ENCODE measurements around the gene GLIS1. TPM values are rescaled to one million over a fixed set of nuclear protein-coding genes. Genes with fewer than 3 reads are reported as not detected.

The GLIS1 gene
- total and polyA plus RNA-seq, 2 experiments from 2014 or later: 0.77 to 0.95 TPM

DNA sequence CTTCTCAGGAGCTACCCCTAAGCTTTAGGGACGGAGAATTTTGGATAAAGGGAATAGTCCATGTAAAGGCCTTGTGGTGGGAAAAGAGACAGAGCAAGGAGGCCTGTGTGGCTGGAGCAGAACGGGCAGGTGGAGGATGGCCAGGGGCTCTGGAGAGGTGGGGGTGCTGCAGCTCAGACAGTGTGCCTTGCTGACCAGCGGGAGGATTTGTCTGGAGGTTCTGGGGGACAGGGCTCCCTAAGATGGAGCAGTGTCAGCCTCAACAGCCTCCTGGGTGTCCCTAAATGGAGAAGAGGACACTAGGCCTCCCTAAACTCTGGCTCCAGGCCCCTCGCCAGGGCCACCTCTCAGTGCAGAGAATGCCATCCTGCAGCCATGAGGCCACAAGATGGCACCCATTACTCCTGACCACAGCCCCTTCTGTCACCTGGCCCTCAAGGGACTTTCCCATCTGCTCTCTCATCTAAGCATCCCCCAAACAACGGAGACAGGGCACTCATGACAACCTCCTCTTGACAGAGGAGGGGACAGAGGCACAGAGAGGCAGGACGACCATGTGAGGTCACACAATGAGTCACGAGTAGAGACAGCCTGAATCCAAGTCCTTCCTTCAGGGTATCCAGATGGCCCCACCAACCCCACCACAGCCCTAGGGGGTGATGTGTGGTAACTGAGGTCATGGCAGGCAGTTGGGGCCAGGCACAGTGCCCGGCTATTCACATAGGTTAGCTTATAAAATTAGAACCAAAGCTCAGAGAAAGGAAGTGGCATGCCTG lies 185.0 kb downstream of the GLIS1 start:
- Histone ChIP-seq H3K9me3 (ENCODE audit: low read depth) (no peaks in the 10 kb centered on the region), H3K27ac (no peak overlapping the region), H3K36me3 (no peaks in the 10 kb centered on the region), H3K27me3 (peaks cover 26% of the 10 kb centered on the region), H3K4me3 (no peak overlapping the region), H3K4me1 (ENCODE audit: low read depth) (peaks cover 9% of the 10 kb centered on the region)
- TF ChIP-seq, protein P1, sequence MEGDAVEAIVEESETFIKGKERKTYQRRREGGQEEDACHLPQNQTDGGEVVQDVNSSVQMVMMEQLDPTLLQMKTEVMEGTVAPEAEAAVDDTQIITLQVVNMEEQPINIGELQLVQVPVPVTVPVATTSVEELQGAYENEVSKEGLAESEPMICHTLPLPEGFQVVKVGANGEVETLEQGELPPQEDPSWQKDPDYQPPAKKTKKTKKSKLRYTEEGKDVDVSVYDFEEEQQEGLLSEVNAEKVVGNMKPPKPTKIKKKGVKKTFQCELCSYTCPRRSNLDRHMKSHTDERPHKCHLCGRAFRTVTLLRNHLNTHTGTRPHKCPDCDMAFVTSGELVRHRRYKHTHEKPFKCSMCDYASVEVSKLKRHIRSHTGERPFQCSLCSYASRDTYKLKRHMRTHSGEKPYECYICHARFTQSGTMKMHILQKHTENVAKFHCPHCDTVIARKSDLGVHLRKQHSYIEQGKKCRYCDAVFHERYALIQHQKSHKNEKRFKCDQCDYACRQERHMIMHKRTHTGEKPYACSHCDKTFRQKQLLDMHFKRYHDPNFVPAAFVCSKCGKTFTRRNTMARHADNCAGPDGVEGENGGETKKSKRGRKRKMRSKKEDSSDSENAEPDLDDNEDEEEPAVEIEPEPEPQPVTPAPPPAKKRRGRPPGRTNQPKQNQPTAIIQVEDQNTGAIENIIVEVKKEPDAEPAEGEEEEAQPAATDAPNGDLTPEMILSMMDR (IDR thresholded peaks at IDR 0.05; ENCODE audit: low read depth, low read length): no peak
- DNase-seq (ENCODE audit: low read depth in 1 of 2, low spot score in 1 of 2): no peak

GRCh38 chr1:53552981-53553733 lies 185.8 kb downstream of the GLIS1 start:
- DNase-seq (ENCODE audit: low read depth in 1 of 2, low spot score in 1 of 2): no peak
- TF ChIP-seq, protein P1 (IDR thresholded peaks at IDR 0.05; ENCODE audit: low read depth, low read length): no peak
- Histone ChIP-seq H3K4me3 (no peak overlapping the region), H3K4me1 (ENCODE audit: low read depth) (peaks cover 11% of the 10 kb centered on the region), H3K27me3 (peaks cover 26% of the 10 kb centered on the region), H3K27ac (no peak overlapping the region), H3K36me3 (no peaks in the 10 kb centered on the region), H3K9me3 (ENCODE audit: low read depth) (no peaks in the 10 kb centered on the region)

GRCh38 chr1:53552146-53552861 lies 186.7 kb downstream of the GLIS1 start:
- Histone ChIP-seq H3K27me3 (peaks cover 26% of the 10 kb centered on the region), H3K4me3 (no peak overlapping the region), H3K27ac (no peak overlapping the region), H3K36me3 (no peaks in the 10 kb centered on the region), H3K4me1 (ENCODE audit: low read depth) (peaks cover 11% of the 10 kb centered on the region), H3K9me3 (ENCODE audit: low read depth) (no peaks in the 10 kb centered on the region)
- TF ChIP-seq, protein P1 (IDR thresholded peaks at IDR 0.05; ENCODE audit: low read depth, low read length): no peak
- no peak for DNase-seq (ENCODE audit: low read depth in 1 of 2, low spot score in 1 of 2)

GRCh38 chr1:53551428-53551995 lies 187.5 kb downstream of the GLIS1 start:
- H3K9me3 ChIP-seq (ENCODE audit: low read depth): no peaks in the 10 kb centered on the region
- H3K4me3 ChIP-seq: no peak overlapping the region
- TF ChIP-seq, protein P1 (IDR thresholded peaks at IDR 0.05; ENCODE audit: low read depth, low read length): no peak
- peaks cover 11% of the 10 kb centered on the region for H3K4me1 ChIP-seq (ENCODE audit: low read depth)
- DNase-seq (ENCODE audit: low read depth in 1 of 2, low spot score in 1 of 2): no peak
- peaks cover 26% of the 10 kb centered on the region for H3K27me3 ChIP-seq
- H3K36me3 ChIP-seq: no peaks in the 10 kb centered on the region
- H3K27ac ChIP-seq: no peak overlapping the region

- H3K4me3 ChIP-seq: no peak overlapping the region
- TF ChIP-seq, protein P1 (IDR thresholded peaks at IDR 0.05; ENCODE audit: low read depth, low read length): no peak
- peak in 1 of 2 donors; percentile 67 for DNase-seq (ENCODE audit: low read depth in 1 of 2, low spot score in 1 of 2)
- H3K9me3 ChIP-seq (ENCODE audit: low read depth): no peaks in the 10 kb centered on the region
- H3K4me1 ChIP-seq (ENCODE audit: low read depth): peaks cover 11% of the 10 kb centered on the region
- peaks cover 26% of the 10 kb centered on the region for H3K27me3 ChIP-seq
- H3K36me3 ChIP-seq: no peaks in the 10 kb centered on the region
- H3K27ac ChIP-seq: no peak overlapping the region
These were observed 188.7 kb downstream of the GLIS1 start for GRCh38 chr1:53550201-53550741.

All from cardiac muscle cell (in vitro differentiated cells and primary cell).